Right lobe of liver (tissue), 4 donors: ENCODE results near the gene TTC39C.

Experiments used
- POLR2A ChIP-seq: fragments of 450-650 bp; IDR thresholded peaks from one replicate; pipeline ENCODE4 v1.6.1; 2017; ENCODE audit warnings: antibody characterized with exemption, mild to moderate bottlenecking
- TF ChIP-seq, protein P1 (sequence below), 4 donors: fragments of 200-600 bp in 3 of 4; fragments of 450-650 bp in 1 of 4; IDR thresholded peaks; one replicate each; pipeline versions ENCODE4 v1.5.1 to v1.8.0; 2016 to 2022; ENCODE audit warnings: antibody characterized with exemption in 4 of 4, mild to moderate bottlenecking in 2 of 4
- donor health status: DM: no; HTN: no; CAD: no.
- donor health status: DM: no; HTN: no; CAD: no.
- donor health status: DM: no; HTN: yes; CAD: no.

DNA sequence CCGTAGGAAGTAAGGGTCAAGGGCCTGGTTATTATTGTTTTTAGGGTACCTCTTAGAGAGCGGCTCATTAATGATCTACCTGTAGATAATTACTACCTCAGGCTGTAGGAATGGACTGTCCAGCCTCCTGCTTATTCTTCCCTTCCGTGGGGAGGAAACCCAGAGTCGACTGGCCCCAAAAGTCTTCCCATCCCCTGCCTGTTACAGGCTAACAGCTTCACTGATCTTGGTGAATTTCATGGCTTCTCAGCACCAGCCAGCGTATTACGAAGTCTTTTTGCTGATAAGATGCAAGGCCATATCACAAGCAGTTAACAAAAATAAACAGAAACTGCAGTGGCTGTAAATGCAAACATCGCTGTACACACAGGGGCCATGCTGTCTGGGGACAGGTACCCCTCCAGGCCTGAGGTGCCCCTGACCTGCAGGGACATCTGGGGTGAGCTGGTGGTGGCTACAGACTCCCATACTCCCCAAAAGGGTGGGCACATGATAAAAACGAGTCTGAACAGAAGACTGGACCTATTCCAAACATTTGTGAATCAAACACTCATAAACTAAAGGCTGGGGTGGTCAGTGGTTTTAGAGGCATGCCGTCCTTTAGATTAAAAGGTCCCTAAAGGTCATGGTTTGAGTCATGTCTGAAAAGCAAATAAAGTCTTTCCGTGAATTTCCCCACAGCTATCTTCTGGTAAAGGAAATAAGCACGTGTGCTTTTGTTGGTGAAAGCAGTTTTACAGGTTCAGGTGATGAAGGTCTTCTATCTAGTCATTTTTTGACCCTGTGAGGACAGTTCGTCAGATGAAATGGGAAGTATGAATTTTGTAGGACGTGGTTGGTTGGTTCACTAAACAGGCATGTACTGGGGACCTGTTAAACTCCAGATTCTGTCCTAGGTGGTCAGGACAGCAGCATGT is 36.7 kb downstream of the TTC39C start:
- TF ChIP-seq, protein P1, sequence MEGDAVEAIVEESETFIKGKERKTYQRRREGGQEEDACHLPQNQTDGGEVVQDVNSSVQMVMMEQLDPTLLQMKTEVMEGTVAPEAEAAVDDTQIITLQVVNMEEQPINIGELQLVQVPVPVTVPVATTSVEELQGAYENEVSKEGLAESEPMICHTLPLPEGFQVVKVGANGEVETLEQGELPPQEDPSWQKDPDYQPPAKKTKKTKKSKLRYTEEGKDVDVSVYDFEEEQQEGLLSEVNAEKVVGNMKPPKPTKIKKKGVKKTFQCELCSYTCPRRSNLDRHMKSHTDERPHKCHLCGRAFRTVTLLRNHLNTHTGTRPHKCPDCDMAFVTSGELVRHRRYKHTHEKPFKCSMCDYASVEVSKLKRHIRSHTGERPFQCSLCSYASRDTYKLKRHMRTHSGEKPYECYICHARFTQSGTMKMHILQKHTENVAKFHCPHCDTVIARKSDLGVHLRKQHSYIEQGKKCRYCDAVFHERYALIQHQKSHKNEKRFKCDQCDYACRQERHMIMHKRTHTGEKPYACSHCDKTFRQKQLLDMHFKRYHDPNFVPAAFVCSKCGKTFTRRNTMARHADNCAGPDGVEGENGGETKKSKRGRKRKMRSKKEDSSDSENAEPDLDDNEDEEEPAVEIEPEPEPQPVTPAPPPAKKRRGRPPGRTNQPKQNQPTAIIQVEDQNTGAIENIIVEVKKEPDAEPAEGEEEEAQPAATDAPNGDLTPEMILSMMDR (IDR thresholded peaks at IDR 0.05) = no peak
- no peak for TF ChIP-seq POLR2A
